Ascending aorta (tissue), 2 donors: ENCODE data around the gene KLK5. TPM values are rescaled to one million over a fixed set of nuclear protein-coding genes. Genes with fewer than 3 reads are reported as not detected.

Source experiments
- DNase-seq, 2 donors: peaks; one replicate each; pipeline ENCODE4 v3.0.0-alpha.2; 2019; ENCODE audit warnings: low spot score in 2 of 2
- H3K27ac ChIP-seq, 2 donors: fragments of 200-600 bp; sonication (generic); one replicate each; pipeline ENCODE4 v1.5.1; 2016 to 2017; ENCODE audit warnings: mild to moderate bottlenecking in 1 of 2
- H3K27me3 ChIP-seq: fragments of 200-600 bp; sonication (generic); one replicate; pipeline ENCODE4 v1.5.1; 2017
- H3K36me3 ChIP-seq, 2 donors: fragments of 200-600 bp; sonication (generic); one replicate each; pipeline ENCODE4 v1.5.1; 2016
- H3K4me1 ChIP-seq, 2 donors: fragments of 200-600 bp; sonication (generic); one replicate each; pipeline ENCODE4 v1.5.1; 2016 to 2017; ENCODE audit warnings: mild to moderate bottlenecking in 1 of 2
- H3K4me3 ChIP-seq, 2 donors: fragments of 200-600 bp; sonication (generic); one replicate each; pipeline ENCODE4 v1.5.1; 2016 to 2017; ENCODE audit warnings: mild to moderate bottlenecking in 1 of 2
- H3K9me3 ChIP-seq, 2 donors: fragments of 200-600 bp; sonication (generic); one replicate each; pipeline ENCODE4 v1.5.1; 2016
- CTCF ChIP-seq, 3 experiments: fragments of 200-600 bp in 2 of 3; fragments of 450-650 bp in 1 of 3; sonication (generic) in 2 of 3; IDR thresholded peaks; one replicate each; pipeline ENCODE4 v1.5.1; 2016 to 2019; ENCODE audit warnings: antibody characterized with exemption in 3 of 3, mild to moderate bottlenecking in 1 of 3, moderate library complexity in 1 of 3
- intact Hi-C: fragments of 100-400 bp; cut with DNase I; formaldehyde crosslinking; loops from one replicate; pipeline ENCODE4 v1.15.1; 2023
- total RNA-seq: library from RNA; depleted of rRNA; stranded (reverse); fragments of >200 nt; gene quantifications from one replicate; pipeline ENCODE4 v1.1.0, GENCODE V29; 2016

KLK5 gene
- total RNA-seq, result not detected

GRCh38 chr19:50952910-50953309, at the start of gene KLK5:
Gene KLK5, minus strand, starts transcription at chr19:50953038. Its CDS starts 381 bp downstream, at chr19:50952657.
- Histone ChIP-seq H3K27me3 (no peaks in the 10 kb centered on the region), H3K4me3 (no peak within 1 kb of the TSS), H3K27ac (no peak within 1 kb of the TSS), H3K9me3 (no peaks in the 10 kb centered on the region), H3K36me3 (no peaks in the 10 kb centered on the region), H3K4me1 (no peaks in the 10 kb centered on the region)
- intact Hi-C loops, result no loop called here
- no peak for TF ChIP-seq CTCF (IDR thresholded peaks at IDR 0.05)
- DNase-seq, result no peak

DNA sequence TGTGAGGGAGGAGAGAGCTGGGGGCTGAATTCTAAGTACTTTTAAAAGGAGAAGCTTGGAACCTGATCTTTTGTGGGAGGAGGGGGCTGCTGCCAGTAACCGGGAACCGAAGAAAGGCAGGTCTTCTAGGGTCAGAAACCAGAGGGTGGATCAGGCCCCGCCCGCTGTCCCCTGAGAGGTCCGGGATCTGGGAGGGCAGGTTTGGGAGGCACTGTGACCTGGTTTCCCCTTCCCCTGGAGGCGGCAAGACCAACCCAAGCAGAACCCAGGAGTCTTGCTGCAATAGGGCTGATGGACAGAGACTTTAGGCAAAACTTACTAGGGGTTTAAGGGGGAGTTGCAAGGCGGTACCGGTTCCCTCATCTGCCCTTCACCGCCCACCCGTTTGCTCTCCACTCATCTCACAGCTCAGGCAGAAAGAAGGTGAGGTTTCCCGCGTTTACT, 49.3 kb upstream of the KLK5 start:
- H3K36me3 ChIP-seq, result no peaks in the 10 kb centered on the region
- TF ChIP-seq CTCF (IDR thresholded peaks at IDR 0.05), result no peak
- no peaks in the 10 kb centered on the region for H3K9me3 ChIP-seq
- no peaks in the 10 kb centered on the region for H3K4me1 ChIP-seq
- H3K27me3 ChIP-seq, result no peaks in the 10 kb centered on the region
- DNase-seq, result no peak
- no peak overlapping the region for H3K27ac ChIP-seq
- intact Hi-C loops, result no loop called here
- no peak overlapping the region for H3K4me3 ChIP-seq

- no peak within 1 kb of the TSS for H3K27ac ChIP-seq
Observed at GRCh38 chr19:51001515-51001914, 48.7 kb upstream of the KLK5 start, which contains the start of gene KLK8. Gene KLK8, minus strand, starts transcription at chr19:51001604. Its CDS starts 437 bp downstream, at chr19:51001167.

DNA sequence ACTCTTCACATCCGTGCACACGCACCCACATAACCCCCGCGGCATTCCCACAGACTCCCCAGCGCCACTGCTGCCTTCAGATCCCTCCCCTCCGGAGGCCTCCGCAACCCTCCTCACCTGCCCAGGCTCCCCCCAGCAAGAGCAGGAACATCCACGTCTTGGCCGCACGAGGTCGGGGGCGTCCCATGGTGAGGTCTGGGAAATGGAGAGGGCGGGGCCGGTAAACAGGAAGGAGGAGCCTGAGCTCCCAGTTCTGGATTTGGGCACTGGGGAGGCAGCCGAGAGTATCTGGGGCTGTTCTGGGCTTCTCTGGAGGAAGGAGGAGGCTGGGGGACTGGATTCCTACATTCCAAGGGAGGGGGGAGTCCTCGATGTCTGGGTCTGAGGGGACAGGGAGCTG, 48.1 kb upstream of the KLK5 start:
- Histone ChIP-seq H3K27ac (no peak overlapping the region), H3K4me1 (no peaks in the 10 kb centered on the region), H3K27me3 (no peaks in the 10 kb centered on the region), H3K36me3 (no peaks in the 10 kb centered on the region), H3K9me3 (no peaks in the 10 kb centered on the region), H3K4me3 (no peak overlapping the region)
- TF ChIP-seq CTCF (IDR thresholded peaks at IDR 0.05), result no peak
- DNase-seq, result no peak
- intact Hi-C loops, result no loop called here

More at GRCh38 chr19:51001515-51001914, 48.7 kb upstream of the KLK5 start, which contains the start of gene KLK8:
- no peak for DNase-seq
- no peak for TF ChIP-seq CTCF (IDR thresholded peaks at IDR 0.05)
- intact Hi-C loops, result no loop called here
- no peaks in the 10 kb centered on the region for H3K9me3 ChIP-seq
- H3K36me3 ChIP-seq, result no peaks in the 10 kb centered on the region
- no peaks in the 10 kb centered on the region for H3K27me3 ChIP-seq
- no peak within 1 kb of the TSS for H3K4me3 ChIP-seq
- H3K4me1 ChIP-seq, result no peaks in the 10 kb centered on the region

- no peak overlapping the region for H3K27ac ChIP-seq
- DNase-seq, result no peak
- no peak overlapping the region for H3K4me3 ChIP-seq
- H3K9me3 ChIP-seq, result no peaks in the 10 kb centered on the region
- H3K4me1 ChIP-seq, result no peaks in the 10 kb centered on the region
- no peak for TF ChIP-seq CTCF (IDR thresholded peaks at IDR 0.05)
- no peaks in the 10 kb centered on the region for H3K36me3 ChIP-seq
- H3K27me3 ChIP-seq, result no peaks in the 10 kb centered on the region
- intact Hi-C loops, result no loop called here
Observed at GRCh38 chr19:51000426-51000825, 47.6 kb upstream of the KLK5 start.

DNA sequence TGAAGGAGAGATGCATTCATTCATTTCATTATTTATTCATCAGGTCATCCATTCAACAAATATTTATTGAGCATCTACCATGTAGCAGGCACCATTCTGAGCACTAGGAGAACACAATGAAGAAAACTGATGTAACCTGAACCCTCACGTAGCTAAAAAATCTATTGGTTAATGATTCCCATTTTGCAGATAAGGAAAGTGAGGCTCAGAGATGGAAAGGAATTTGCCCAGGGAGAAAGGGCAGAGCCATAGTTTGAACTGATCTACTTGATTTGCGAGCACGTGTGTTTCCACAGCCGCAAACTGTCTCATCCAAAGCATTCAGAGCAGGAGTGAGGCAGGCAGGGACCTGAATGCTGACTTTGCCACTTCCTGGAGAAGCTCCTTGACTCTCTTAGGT, 45.8 kb upstream of the KLK5 start:
- Histone ChIP-seq H3K27me3 (no peaks in the 10 kb centered on the region), H3K27ac (no peak overlapping the region), H3K4me1 (no peaks in the 10 kb centered on the region), H3K4me3 (no peak overlapping the region), H3K36me3 (no peaks in the 10 kb centered on the region), H3K9me3 (no peaks in the 10 kb centered on the region)
- no peak for DNase-seq
- no peak for TF ChIP-seq CTCF (IDR thresholded peaks at IDR 0.05)
- intact Hi-C loops, result no loop called here
